HG02610 (cell line): Measurements from ENCODE around the gene SETX.
"Not testable (repeated sequence)": the region's sequence is repeated elsewhere in the genome, so short reads cannot be mapped to it uniquely, and the experiment has no call there.

Experiments
- ATAC-seq: cut with Tn5 transposase; IDR thresholded peaks from one replicate; pipeline ENCODE4 v1.9.1; 2021; ENCODE audit warnings: mild to moderate bottlenecking, moderate library complexity; ENCODE audit not compliant: unreplicated experiment

Gene SETX

GRCh38 chr9:132287256-132287760 is 67.5 kb downstream of the SETX start:
- ATAC-seq: no peak

- ATAC-seq: no peak
These were observed 70.9 kb downstream of the SETX start for GRCh38 chr9:132283863-132284262.

- no peak for ATAC-seq
These were observed 71.6 kb downstream of the SETX start for GRCh38 chr9:132283165-132283564.

- ATAC-seq: no peak
These were observed 79.9 kb downstream of the SETX start for GRCh38 chr9:132274861-132275260.

- ATAC-seq: not testable (repeated sequence)
These were observed 84.9 kb downstream of the SETX start for GRCh38 chr9:132269704-132270516.

- ATAC-seq: no peak
These were observed 85.9 kb downstream of the SETX start for GRCh38 chr9:132268725-132269352.

- ATAC-seq: no peak
These were observed 87.1 kb downstream of the SETX start for GRCh38 chr9:132267660-132268059.

- ATAC-seq: no peak
These were observed 88.8 kb downstream of the SETX start for GRCh38 chr9:132266017-132266416.

- no peak for ATAC-seq
These were observed 93.9 kb downstream of the SETX start for GRCh38 chr9:132260846-132261245.

GRCh38 chr9:132250324-132251262 is 104.2 kb downstream of the SETX start:
- ATAC-seq: no peak

GRCh38 chr9:132249690-132250089 is 105.1 kb downstream of the SETX start:
- no peak for ATAC-seq

GRCh38 chr9:132249123-132249522 is 105.7 kb downstream of the SETX start:
- ATAC-seq: no peak

- no peak for ATAC-seq
These were observed 106.8 kb downstream of the SETX start for GRCh38 chr9:132247942-132248341.

GRCh38 chr9:132245465-132245864 is 109.3 kb downstream of the SETX start:
- no peak for ATAC-seq

GRCh38 chr9:132244582-132245455 is 110.0 kb downstream of the SETX start:
- ATAC-seq: no peak

- ATAC-seq: no peak
These were observed 111.4 kb downstream of the SETX start for GRCh38 chr9:132243156-132244074.

GRCh38 chr9:132242621-132243155 is 112.1 kb downstream of the SETX start:
- ATAC-seq: no peak

GRCh38 chr9:132241840-132242620 is 112.8 kb downstream of the SETX start:
- ATAC-seq: no peak
